Large intestine (tissue), 12 donors: ENCODE results near the gene NUAK1. TPM values are rescaled to one million over a fixed set of nuclear protein-coding genes. Genes with fewer than 3 reads are reported as not detected.

Source experiments
- DNase-seq, 2 donors: peaks; one replicate each; pipeline versions ENCODE4 v3.0.0 to v3.0.0-alpha.2; 2013
- H3K27ac ChIP-seq: one replicate; pipeline ENCODE4 v1.5.1; 2013; ENCODE audit warnings: low read length
- H3K27me3 ChIP-seq: 2 replicates; pipeline ENCODE4 v1.6.1; 2013; ENCODE audit warnings: low read length; ENCODE audit not compliant: control insufficient read depth, insufficient read depth
- H3K36me3 ChIP-seq: 2 replicates; pipeline ENCODE4 v1.6.1; 2013; ENCODE audit warnings: low read length; ENCODE audit not compliant: control insufficient read depth, insufficient read depth
- H3K4me1 ChIP-seq: one replicate; pipeline ENCODE4 v1.6.1; 2013; ENCODE audit warnings: low read length; ENCODE audit not compliant: control insufficient read depth, insufficient read depth
- H3K4me3 ChIP-seq: one replicate; pipeline ENCODE4 v1.5.1; 2013; ENCODE audit warnings: low read length
- H3K9me3 ChIP-seq: one replicate; pipeline ENCODE4 v1.6.1; 2013; ENCODE audit warnings: mild to moderate bottlenecking, low read depth, low read length, moderate library complexity; ENCODE audit not compliant: control insufficient read depth
- WGBS: methylation state at CpG from one replicate; pipeline ENCODE4 v1.1.5; 2013; ENCODE audit warnings: low lambda C conversion rate; ENCODE audit not compliant: insufficient coverage; 5-methylcytosine and 5-hydroxymethylcytosine counted together
- long read RNA-seq, 11 donors: transcript quantifications; one replicate each; lab custom pipeline, GENCODE V29; 2026
- polyA plus RNA-seq: library from polyadenylated mRNA; unstranded; fragments of 120-200 nt; gene quantifications from one replicate; pipeline ENCODE4 v1.2.1, GENCODE V29; 2013

Gene NUAK1
- polyA plus RNA-seq = 3.1 TPM
- long read RNA-seq, donor 1 = 0 reads
- long read RNA-seq, donor 2 = 0 reads
- long read RNA-seq, donor 3 = 0 reads
- long read RNA-seq, donor 4 = 0 reads
- long read RNA-seq, donor 5 = 0 reads
- long read RNA-seq, donor 6 = 0 reads
- long read RNA-seq, donor 7, full-length matches to known transcripts = 1 of 1 reads
- long read RNA-seq, donor 7, partial matches to known transcripts = 0 of 1 reads
- long read RNA-seq, donor 7, other reads (novel, unspliced or antisense) = 0 of 1 reads
- long read RNA-seq, donor 8 = 0 reads
- long read RNA-seq, donor 9 = 0 reads
- long read RNA-seq, donor 10 = 0 reads
- long read RNA-seq, donor 11 = 0 reads

DNA sequence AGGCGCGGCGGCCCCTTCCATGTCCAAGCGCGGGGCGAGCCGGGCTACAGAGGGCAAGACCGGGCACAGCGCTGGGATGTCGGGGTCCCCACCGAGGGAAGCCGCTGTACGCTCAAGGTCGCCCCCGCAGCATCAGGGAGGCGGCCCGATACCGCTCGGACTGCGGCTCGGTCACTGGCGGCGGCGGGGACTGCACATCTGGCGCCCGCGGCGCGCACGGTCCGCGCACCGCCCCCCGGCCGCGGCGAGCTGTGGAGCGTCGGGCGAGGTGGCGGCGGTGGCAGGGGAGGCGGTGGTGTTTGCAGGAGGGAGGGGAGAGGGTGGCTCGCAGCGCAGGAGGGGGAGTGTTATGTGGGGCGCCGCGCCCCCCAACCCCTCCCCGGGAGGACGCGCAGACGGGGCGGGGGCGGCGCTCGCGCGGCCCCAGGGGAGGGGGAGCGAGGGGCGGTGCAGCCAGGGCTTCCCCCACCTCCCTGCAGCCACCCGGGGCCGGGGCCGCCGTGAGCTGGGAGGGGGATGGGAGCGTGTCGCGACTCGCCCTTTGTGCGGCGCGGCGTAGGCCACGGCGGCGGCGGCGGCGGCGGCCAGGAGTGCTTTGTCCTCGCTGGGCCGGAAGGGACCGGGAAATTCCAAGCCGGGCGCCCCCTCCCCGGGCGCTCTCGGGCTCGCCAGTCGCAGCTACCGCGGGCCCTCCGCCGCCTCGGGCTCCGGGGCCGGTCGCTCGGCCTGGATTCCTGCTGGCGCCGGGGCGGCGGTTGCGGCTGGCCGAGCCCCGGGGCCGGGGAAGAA, at the start of gene NUAK1:
Gene NUAK1, minus strand, starts transcription at position 322 of the 789 bp plus-strand sequence. Its CDS starts 301 bp downstream, at position 21.
- peaks cover 6% of the 10 kb centered on the region for H3K4me1 ChIP-seq
- WGBS = no CpG with 5 or more reads among the region's 106 CpGs
- H3K27me3 ChIP-seq = peaks cover 20% of the 10 kb centered on the region
- H3K9me3 ChIP-seq = no peaks in the 10 kb centered on the region
- no peaks in the 10 kb centered on the region for H3K36me3 ChIP-seq
- peak within 1 kb of the TSS; percentile 60 for H3K27ac ChIP-seq
- DNase-seq = peak in 1 of 2 donors; percentile 72
- H3K4me3 ChIP-seq = peak within 1 kb of the TSS; percentile 79

DNA sequence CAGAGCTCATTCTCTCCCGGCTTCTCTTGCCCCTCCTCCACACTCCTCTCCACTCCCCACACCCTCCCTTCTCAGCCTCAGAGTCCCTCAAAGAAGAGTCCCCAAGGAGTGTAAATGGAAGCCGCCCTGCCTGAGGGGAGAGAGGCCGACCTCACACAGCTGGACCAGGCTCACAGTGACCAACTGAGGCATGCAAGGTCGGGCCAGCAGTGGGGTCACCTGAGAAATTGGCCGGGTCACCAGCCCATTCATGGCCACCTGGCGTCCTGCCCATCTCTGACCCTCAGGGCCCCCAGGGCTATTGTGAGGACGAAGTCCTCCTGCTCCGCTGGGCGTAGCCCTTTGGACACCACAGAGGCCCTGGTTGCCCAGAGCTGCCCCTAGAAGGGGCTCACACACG, 49.5 kb upstream of the NUAK1 start:
- Histone ChIP-seq H3K27me3 (no peaks in the 10 kb centered on the region), H3K9me3 (no peaks in the 10 kb centered on the region), H3K36me3 (no peaks in the 10 kb centered on the region), H3K4me1 (no peaks in the 10 kb centered on the region), H3K4me3 (no peak overlapping the region), H3K27ac (no peak overlapping the region)
- WGBS = no CpG with 5 or more reads among the region's 10 CpGs
- DNase-seq = peak in 1 of 2 donors; percentile 7

DNA sequence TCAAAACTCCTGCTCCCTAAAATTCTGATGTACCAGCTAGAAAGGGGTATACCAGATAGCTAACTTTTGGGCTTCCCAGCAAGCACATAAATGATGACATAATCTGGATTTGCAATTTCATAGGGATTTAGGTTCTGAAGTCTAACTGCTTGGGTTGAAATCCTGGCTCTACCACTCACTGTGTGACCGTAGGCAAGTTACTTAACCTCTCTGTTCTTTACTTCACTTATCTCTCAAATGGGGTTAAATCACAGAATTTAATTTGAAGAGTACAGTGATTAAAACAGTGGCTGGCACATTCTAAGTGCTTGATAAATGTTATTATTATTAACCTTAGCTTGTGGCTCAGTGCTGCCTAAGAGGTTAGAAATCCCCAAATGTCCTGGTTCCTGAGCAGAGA, 49.1 kb upstream of the NUAK1 start:
- Histone ChIP-seq H3K36me3 (no peaks in the 10 kb centered on the region), H3K4me3 (no peak overlapping the region), H3K9me3 (no peaks in the 10 kb centered on the region), H3K4me1 (no peaks in the 10 kb centered on the region), H3K27me3 (no peaks in the 10 kb centered on the region), H3K27ac (no peak overlapping the region)
- no peak for DNase-seq
- no CpG with 5 or more reads among the region's 1 CpG for WGBS

DNA sequence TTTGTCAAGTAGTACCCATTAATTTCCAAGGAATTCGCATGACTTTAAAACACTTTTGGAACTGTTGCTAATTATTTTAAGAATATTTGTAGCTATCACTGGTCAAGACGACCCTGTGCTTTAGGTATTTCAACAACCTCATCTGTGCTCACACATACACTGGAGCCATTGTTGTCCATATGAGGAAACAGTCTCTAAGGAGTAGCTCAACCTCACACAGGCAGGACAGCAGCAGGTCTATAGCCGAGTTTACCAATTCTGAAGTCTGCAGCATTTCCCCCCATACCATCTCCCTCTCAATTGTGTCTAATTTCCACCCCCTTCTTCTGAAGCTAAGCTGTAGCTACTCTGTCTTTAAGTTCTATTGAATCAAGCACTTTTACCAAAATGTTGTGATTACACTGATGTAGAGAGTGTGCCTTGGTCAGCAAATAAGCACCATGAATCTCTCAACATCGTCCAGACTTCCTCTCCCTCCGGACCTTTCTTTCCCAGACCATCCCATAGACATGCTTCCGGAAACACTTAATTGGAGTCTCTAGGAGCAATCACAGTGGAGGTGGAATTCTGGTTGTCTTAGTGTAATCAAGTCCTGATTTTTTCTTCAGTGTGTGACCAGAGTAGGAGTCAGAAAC, 48.5 kb upstream of the NUAK1 start:
- H3K27ac ChIP-seq = no peak overlapping the region
- no peaks in the 10 kb centered on the region for H3K4me1 ChIP-seq
- no peak for DNase-seq
- no peaks in the 10 kb centered on the region for H3K36me3 ChIP-seq
- H3K9me3 ChIP-seq = no peaks in the 10 kb centered on the region
- H3K27me3 ChIP-seq = no peaks in the 10 kb centered on the region
- no peak overlapping the region for H3K4me3 ChIP-seq
- WGBS = no CpG with 5 or more reads among the region's 6 CpGs

DNA sequence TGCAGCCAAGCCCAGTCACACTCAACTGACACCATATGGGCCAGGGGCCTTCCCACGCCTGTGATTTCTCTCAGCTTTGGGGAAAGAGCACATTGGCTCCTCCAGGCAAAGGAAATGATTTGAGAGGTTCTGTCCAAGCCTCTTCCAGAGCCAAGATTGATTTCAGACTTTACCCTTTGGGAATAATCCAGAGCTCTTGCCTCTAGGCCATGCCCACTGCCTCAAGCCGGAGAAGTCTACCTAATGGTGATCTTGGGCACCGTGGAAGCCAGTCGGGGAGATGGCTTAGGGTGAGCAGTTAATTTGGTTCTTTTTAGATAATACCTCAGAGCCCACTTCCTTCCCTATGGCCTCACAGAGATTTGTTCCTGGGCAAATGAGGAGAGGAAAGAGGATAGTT, 45.0 kb upstream of the NUAK1 start:
- Histone ChIP-seq H3K36me3 (no peaks in the 10 kb centered on the region), H3K27ac (no peak overlapping the region), H3K4me1 (no peaks in the 10 kb centered on the region), H3K9me3 (no peaks in the 10 kb centered on the region), H3K27me3 (no peaks in the 10 kb centered on the region), H3K4me3 (no peak overlapping the region)
- no CpG with 5 or more reads among the region's 4 CpGs for WGBS
- no peak for DNase-seq

- WGBS = 93% methylated on average over 4 of the region's 6 CpGs
- no peaks in the 10 kb centered on the region for H3K36me3 ChIP-seq
- no peak for DNase-seq
- H3K9me3 ChIP-seq = no peaks in the 10 kb centered on the region
- H3K27me3 ChIP-seq = no peaks in the 10 kb centered on the region
- H3K4me1 ChIP-seq = no peaks in the 10 kb centered on the region
- H3K27ac ChIP-seq = no peak overlapping the region
- H3K4me3 ChIP-seq = no peak overlapping the region
Measured at GRCh38 chr12:106181401-106182114, 42.8 kb upstream of the NUAK1 start.

GRCh38 chr12:106179086-106179485, 40.3 kb upstream of the NUAK1 start:
- Histone ChIP-seq H3K27me3 (no peaks in the 10 kb centered on the region), H3K27ac (no peak overlapping the region), H3K4me3 (no peak overlapping the region), H3K36me3 (no peaks in the 10 kb centered on the region), H3K9me3 (no peaks in the 10 kb centered on the region), H3K4me1 (no peaks in the 10 kb centered on the region)
- no peak for DNase-seq
- no CpG with 5 or more reads among the region's 3 CpGs for WGBS

DNA sequence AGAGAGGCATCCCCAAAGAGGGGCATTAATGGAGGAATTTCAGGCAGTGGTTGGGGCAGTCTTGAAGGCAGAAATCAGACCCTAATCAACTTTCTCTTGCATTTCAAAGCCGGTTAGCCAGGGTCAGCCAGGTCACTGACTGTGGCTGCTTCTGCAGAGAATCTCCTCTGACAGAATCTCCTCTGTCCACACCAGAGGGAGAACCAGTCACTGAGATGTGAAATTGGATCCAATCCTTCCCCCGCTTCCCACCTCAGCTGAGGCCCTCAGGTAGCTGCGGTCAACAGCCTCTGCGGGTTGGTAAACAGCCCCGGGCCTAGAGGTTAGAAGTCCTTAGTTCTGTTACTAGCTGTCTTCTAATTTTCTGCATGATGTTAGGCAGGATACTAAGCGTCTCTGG, 39.8 kb upstream of the NUAK1 start:
- H3K36me3 ChIP-seq = no peaks in the 10 kb centered on the region
- no peak for DNase-seq
- H3K4me1 ChIP-seq = no peaks in the 10 kb centered on the region
- no peaks in the 10 kb centered on the region for H3K27me3 ChIP-seq
- H3K27ac ChIP-seq = no peak overlapping the region
- H3K4me3 ChIP-seq = no peak overlapping the region
- no CpG with 5 or more reads among the region's 6 CpGs for WGBS
- no peaks in the 10 kb centered on the region for H3K9me3 ChIP-seq

- Histone ChIP-seq H3K9me3 (no peaks in the 10 kb centered on the region), H3K36me3 (no peaks in the 10 kb centered on the region), H3K27me3 (peaks cover 7% of the 10 kb centered on the region), H3K4me1 (no peaks in the 10 kb centered on the region), H3K27ac (no peak overlapping the region), H3K4me3 (no peak overlapping the region)
- WGBS = no CpG with 5 or more reads among the region's 3 CpGs
- DNase-seq = no peak
Measured at GRCh38 chr12:106176560-106176959, 37.8 kb upstream of the NUAK1 start.

GRCh38 chr12:106174876-106175275, 36.1 kb upstream of the NUAK1 start:
- 62% methylated on average over 3 of the region's 5 CpGs for WGBS
- no peaks in the 10 kb centered on the region for H3K9me3 ChIP-seq
- H3K27me3 ChIP-seq = peaks cover 10% of the 10 kb centered on the region

More at GRCh38 chr12:106174876-106175275, 36.1 kb upstream of the NUAK1 start:
- H3K36me3 ChIP-seq = no peaks in the 10 kb centered on the region
- H3K27ac ChIP-seq = no peak overlapping the region
- no peak overlapping the region for H3K4me3 ChIP-seq
- no peak for DNase-seq
- no peaks in the 10 kb centered on the region for H3K4me1 ChIP-seq
